A549 (cell line): ENCODE measurements around the gene TGM3. TPM values are rescaled to one million over a fixed set of nuclear protein-coding genes. Genes with fewer than 3 reads are reported as not detected.

ENCODE experiments used
- ATAC-seq, 2 experiments: fragments of 200-7000 bp in 1 of 2; fragments of >200 bp in 1 of 2; cut with Nextera tagmentation in 1 of 2; cut with Tn5 transposase in 1 of 2; 3 replicates each; pipeline versions ENCODE4 v1.8.0 to v1.9.1; 2018 to 2020; ENCODE audit warnings: mild to moderate bottlenecking in 1 of 2, moderate library complexity in 1 of 2
- CTCF ChIA-PET: fragments of 300-600 bp; sonication (Branson Sonifier 250); formaldehyde crosslinking; extraction: SDS; loops from one replicate; lab custom pipeline; 2021; ENCODE audit warnings: antibody characterized with exemption, inconsistent platforms; lab: Yijun Ruan, JAX
- POLR2A ChIA-PET: fragments of 350-600 bp; formaldehyde crosslinking; extraction: SDS; loops from one replicate; lab custom pipeline; 2021; ENCODE audit warnings: antibody characterized with exemption, inconsistent platforms; lab: Yijun Ruan, JAX
- DNase-seq, 2 experiments: peaks; one replicate each; pipeline versions ENCODE4 v3.0.0 to v3.0.0-alpha.2; 2011 to 2016; ENCODE audit warnings: low read depth in 1 of 2, low spot score in 1 of 2
- FAIRE-seq: peaks from 2 replicates; lab custom pipeline; 2011; peaks lifted over from hg19 to GRCh38; lab: Jason Lieb, UNC
- H3K27ac ChIP-seq, 2 experiments: fragments of >200 bp; sonication (Bioruptor Twin); formaldehyde crosslinking; 3 replicates each; pipeline ENCODE4 v1.5.1; 2016 to 2017
- H3K4me1 ChIP-seq: fragments of >200 bp; sonication (Bioruptor Twin); formaldehyde crosslinking; 3 replicates; pipeline ENCODE4 v1.6.1; 2016
- H3K4me2 ChIP-seq: fragments of >200 bp; sonication (Bioruptor Twin); formaldehyde crosslinking; 3 replicates; pipeline ENCODE4 v1.6.1; 2016
- H3K4me3 ChIP-seq: fragments of >200 bp; sonication (Bioruptor Twin); formaldehyde crosslinking; 3 replicates; pipeline ENCODE4 v1.5.1; 2016
- H3K9me3 ChIP-seq: fragments of >200 bp; sonication (Bioruptor Twin); formaldehyde crosslinking; 3 replicates; pipeline ENCODE4 v1.6.1; 2016
- BHLHE40 ChIP-seq: IDR thresholded peaks from 2 replicates; pipeline ENCODE4 v1.6.1; 2012; ENCODE audit warnings: low read depth, low read length, inconsistent platforms
- E2F6 ChIP-seq: IDR thresholded peaks from 2 replicates; pipeline ENCODE4 v1.6.1; 2012; ENCODE audit warnings: low read depth, borderline replicate concordance
- EHF ChIP-seq: fragments of 250-450 bp; sonication (Bioruptor Pico); IDR thresholded peaks from 2 replicates; pipeline ENCODE4 v1.5.0; 2020; ENCODE audit warnings: mild to moderate bottlenecking
- ELK1 ChIP-seq: fragments of 150-350 bp; IDR thresholded peaks from 2 replicates; pipeline ENCODE4 v1.6.1; 2014; ENCODE audit warnings: low read depth, mild to moderate bottlenecking, low read length
- FOXS1 ChIP-seq: fragments of 250-450 bp; sonication (Bioruptor Pico); IDR thresholded peaks from 2 replicates; pipeline ENCODE4 v1.5.0; 2020; ENCODE audit warnings: mild to moderate bottlenecking, moderate library complexity
- GATA3 ChIP-seq: IDR thresholded peaks from 2 replicates; pipeline ENCODE4 v1.6.1; 2012; ENCODE audit warnings: borderline replicate concordance
- HOXA7 ChIP-seq: fragments of 250-450 bp; sonication (Bioruptor Pico); IDR thresholded peaks from 2 replicates; pipeline ENCODE4 v1.5.0; 2020; ENCODE audit warnings: mild to moderate bottlenecking, moderate library complexity
- HOXB5 ChIP-seq: fragments of 250-450 bp; sonication (Bioruptor Pico); IDR thresholded peaks from 2 replicates; pipeline ENCODE4 v1.5.0; 2020; ENCODE audit warnings: mild to moderate bottlenecking, moderate library complexity
- JUN ChIP-seq, 2 experiments: fragments of >200 bp; sonication (Bioruptor Twin); formaldehyde crosslinking; IDR thresholded peaks; 2 replicates in 1 of 2; 3 replicates in 1 of 2; pipeline ENCODE4 v1.6.1; 2016 to 2017
- JUNB ChIP-seq: fragments of >200 bp; sonication (Bioruptor Twin); formaldehyde crosslinking; IDR thresholded peaks from 2 replicates; pipeline ENCODE4 v1.6.1; 2016
- MAFK ChIP-seq: fragments of 450-650 bp; IDR thresholded peaks from 2 replicates; pipeline ENCODE4 v1.6.1; 2014; ENCODE audit not compliant: partially characterized antibody
- MAX ChIP-seq: IDR thresholded peaks from 2 replicates; pipeline ENCODE4 v1.6.1; 2012
- MAZ ChIP-seq: fragments of 150-350 bp; IDR thresholded peaks from 2 replicates; pipeline ENCODE4 v1.6.1; 2014; ENCODE audit warnings: antibody characterized with exemption, low read depth, low read length, borderline replicate concordance
- MYC ChIP-seq: IDR thresholded peaks from 2 replicates; pipeline ENCODE4 v1.6.1; 2012; ENCODE audit warnings: mild to moderate bottlenecking, inconsistent platforms, low read length, improper control_type of control experiment, borderline replicate concordance
- PHF8 ChIP-seq: fragments of 200-600 bp; sonication (generic); IDR thresholded peaks from 2 replicates; pipeline ENCODE4 v1.6.1; 2016; ENCODE audit warnings: low read depth, mild to moderate bottlenecking, antibody characterized with exemption, moderate library complexity, borderline replicate concordance
- POLR2A ChIP-seq: IDR thresholded peaks from 2 replicates; pipeline ENCODE4 v1.6.1; 2012; ENCODE audit warnings: mild to moderate bottlenecking, low read length
- POLR2AphosphoS2 ChIP-seq: conservative IDR thresholded peaks from 2 replicates; pipeline ENCODE4 v1.6.1; 2012; ENCODE audit warnings: low read length, improper control_type of control experiment, inconsistent platforms
- RAD21 ChIP-seq, 2 experiments: fragments of >200 bp in 1 of 2; sonication (Bioruptor Twin) in 1 of 2; formaldehyde crosslinking in 1 of 2; IDR thresholded peaks in 1 of 2; conservative IDR thresholded peaks in 1 of 2; 2 replicates in 1 of 2; 3 replicates in 1 of 2; pipeline ENCODE4 v1.6.1; 2012 to 2018; ENCODE audit warnings: inconsistent platforms in 1 of 2
- RARB ChIP-seq: fragments of 250-450 bp; sonication (Bioruptor Pico); IDR thresholded peaks from 2 replicates; pipeline ENCODE4 v1.8.0; 2021; ENCODE audit warnings: mild to moderate bottlenecking, moderate library complexity
- SMC3 ChIP-seq: fragments of >200 bp; sonication (Bioruptor Twin); formaldehyde crosslinking; IDR thresholded peaks from 3 replicates; pipeline ENCODE4 v1.6.1; 2018; ENCODE audit warnings: inconsistent platforms
- SREBF2 ChIP-seq: fragments of 450-650 bp; IDR thresholded peaks from 2 replicates; pipeline ENCODE4 v1.6.1; 2014; ENCODE audit warnings: mild to moderate bottlenecking, moderate library complexity
- ZC3H11A ChIP-seq: fragments of 450-650 bp; IDR thresholded peaks from 2 replicates; pipeline ENCODE4 v1.6.1; 2014; ENCODE audit warnings: antibody characterized with exemption, mild to moderate bottlenecking
- ZFP36 ChIP-seq: fragments of 450-650 bp; IDR thresholded peaks from 2 replicates; pipeline ENCODE4 v1.6.1; 2014; ENCODE audit warnings: borderline replicate concordance; ENCODE audit not compliant: partially characterized antibody
- WGBS: methylation state at CpG from one replicate; pipeline ENCODE4 v1.1.6; 2017; ENCODE audit errors: missing lambda C conversion rate; 5-methylcytosine and 5-hydroxymethylcytosine counted together
- polyA plus RNA-seq, 4 experiments: library from polyadenylated mRNA; depleted of rRNA in 3 of 4; stranded (reverse); fragments of >200 nt; fragmentation: RNase III in 1 of 4; extraction: RNeasy Plus Mini Kit Qiagen cat#74134 plus additional on column Dnase treatment in 1 of 4; gene quantifications; 2 replicates in 3 of 4; 3 replicates in 1 of 4; pipeline ENCODE4 v1.2.3, GENCODE V29; 2011 to 2017
- TF ChIP-seq, protein P1 (sequence below): fragments of >200 bp; sonication (Bioruptor Twin); formaldehyde crosslinking; IDR thresholded peaks from 3 replicates; pipeline ENCODE4 v1.6.1; 2016
- TF ChIP-seq, protein P2 (sequence below): fragments of 200-600 bp; sonication (generic); IDR thresholded peaks from 2 replicates; pipeline ENCODE4 v1.6.1; 2016; ENCODE audit warnings: antibody characterized with exemption, mild to moderate bottlenecking, moderate library complexity
- TF ChIP-seq, protein P3 (sequence below): fragments of >200 bp; sonication (Bioruptor Twin); formaldehyde crosslinking; IDR thresholded peaks from 3 replicates; pipeline ENCODE4 v1.5.1; 2016
- TF ChIP-seq, protein P4 (sequence below): fragments of >200 bp; sonication (Bioruptor Twin); formaldehyde crosslinking; IDR thresholded peaks from 2 replicates; pipeline ENCODE4 v1.6.1; 2016

TGM3 gene
- polyA plus RNA-seq, 2 of the 4 experiments (the other 2 are of a cell fraction) = 0.03 to 0.14 TPM

GRCh38 chr20:2320813-2321658, 25.2 kb downstream of the TGM3 start:
- no peak for ATAC-seq
- H3K4me1 ChIP-seq = no peaks in the 10 kb centered on the region
- peaks cover 4% of the 10 kb centered on the region; the same call in 1 of the 3 replicates for H3K9me3 ChIP-seq
- no peak overlapping the region for H3K27ac ChIP-seq
- TF ChIP-seq PHF8 (no peak), EHF (CRISPR knock-in tag) (no peak), HOXB5 (no peak), JUNB (no peak), JUN (IDR thresholded peaks at IDR 0.05) (no peak), GATA3 (no peak), BHLHE40 (no peak), POLR2A (no peak), ELK1 (no peak), FOXS1 (CRISPR knock-in tag) (no peak), ZFP36 (no peak), POLR2AphosphoS2 (no peak)
- TF ChIP-seq, protein P1, sequence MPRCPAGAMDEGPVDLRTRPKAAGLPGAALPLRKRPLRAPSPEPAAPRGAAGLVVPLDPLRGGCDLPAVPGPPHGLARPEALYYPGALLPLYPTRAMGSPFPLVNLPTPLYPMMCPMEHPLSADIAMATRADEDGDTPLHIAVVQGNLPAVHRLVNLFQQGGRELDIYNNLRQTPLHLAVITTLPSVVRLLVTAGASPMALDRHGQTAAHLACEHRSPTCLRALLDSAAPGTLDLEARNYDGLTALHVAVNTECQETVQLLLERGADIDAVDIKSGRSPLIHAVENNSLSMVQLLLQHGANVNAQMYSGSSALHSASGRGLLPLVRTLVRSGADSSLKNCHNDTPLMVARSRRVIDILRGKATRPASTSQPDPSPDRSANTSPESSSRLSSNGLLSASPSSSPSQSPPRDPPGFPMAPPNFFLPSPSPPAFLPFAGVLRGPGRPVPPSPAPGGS = no peak
- TF ChIP-seq, protein P2, sequence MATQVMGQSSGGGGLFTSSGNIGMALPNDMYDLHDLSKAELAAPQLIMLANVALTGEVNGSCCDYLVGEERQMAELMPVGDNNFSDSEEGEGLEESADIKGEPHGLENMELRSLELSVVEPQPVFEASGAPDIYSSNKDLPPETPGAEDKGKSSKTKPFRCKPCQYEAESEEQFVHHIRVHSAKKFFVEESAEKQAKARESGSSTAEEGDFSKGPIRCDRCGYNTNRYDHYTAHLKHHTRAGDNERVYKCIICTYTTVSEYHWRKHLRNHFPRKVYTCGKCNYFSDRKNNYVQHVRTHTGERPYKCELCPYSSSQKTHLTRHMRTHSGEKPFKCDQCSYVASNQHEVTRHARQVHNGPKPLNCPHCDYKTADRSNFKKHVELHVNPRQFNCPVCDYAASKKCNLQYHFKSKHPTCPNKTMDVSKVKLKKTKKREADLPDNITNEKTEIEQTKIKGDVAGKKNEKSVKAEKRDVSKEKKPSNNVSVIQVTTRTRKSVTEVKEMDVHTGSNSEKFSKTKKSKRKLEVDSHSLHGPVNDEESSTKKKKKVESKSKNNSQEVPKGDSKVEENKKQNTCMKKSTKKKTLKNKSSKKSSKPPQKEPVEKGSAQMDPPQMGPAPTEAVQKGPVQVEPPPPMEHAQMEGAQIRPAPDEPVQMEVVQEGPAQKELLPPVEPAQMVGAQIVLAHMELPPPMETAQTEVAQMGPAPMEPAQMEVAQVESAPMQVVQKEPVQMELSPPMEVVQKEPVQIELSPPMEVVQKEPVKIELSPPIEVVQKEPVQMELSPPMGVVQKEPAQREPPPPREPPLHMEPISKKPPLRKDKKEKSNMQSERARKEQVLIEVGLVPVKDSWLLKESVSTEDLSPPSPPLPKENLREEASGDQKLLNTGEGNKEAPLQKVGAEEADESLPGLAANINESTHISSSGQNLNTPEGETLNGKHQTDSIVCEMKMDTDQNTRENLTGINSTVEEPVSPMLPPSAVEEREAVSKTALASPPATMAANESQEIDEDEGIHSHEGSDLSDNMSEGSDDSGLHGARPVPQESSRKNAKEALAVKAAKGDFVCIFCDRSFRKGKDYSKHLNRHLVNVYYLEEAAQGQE = no peak
- TF ChIP-seq, protein P3, sequence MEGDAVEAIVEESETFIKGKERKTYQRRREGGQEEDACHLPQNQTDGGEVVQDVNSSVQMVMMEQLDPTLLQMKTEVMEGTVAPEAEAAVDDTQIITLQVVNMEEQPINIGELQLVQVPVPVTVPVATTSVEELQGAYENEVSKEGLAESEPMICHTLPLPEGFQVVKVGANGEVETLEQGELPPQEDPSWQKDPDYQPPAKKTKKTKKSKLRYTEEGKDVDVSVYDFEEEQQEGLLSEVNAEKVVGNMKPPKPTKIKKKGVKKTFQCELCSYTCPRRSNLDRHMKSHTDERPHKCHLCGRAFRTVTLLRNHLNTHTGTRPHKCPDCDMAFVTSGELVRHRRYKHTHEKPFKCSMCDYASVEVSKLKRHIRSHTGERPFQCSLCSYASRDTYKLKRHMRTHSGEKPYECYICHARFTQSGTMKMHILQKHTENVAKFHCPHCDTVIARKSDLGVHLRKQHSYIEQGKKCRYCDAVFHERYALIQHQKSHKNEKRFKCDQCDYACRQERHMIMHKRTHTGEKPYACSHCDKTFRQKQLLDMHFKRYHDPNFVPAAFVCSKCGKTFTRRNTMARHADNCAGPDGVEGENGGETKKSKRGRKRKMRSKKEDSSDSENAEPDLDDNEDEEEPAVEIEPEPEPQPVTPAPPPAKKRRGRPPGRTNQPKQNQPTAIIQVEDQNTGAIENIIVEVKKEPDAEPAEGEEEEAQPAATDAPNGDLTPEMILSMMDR = no peak
- TF ChIP-seq, protein P4, sequence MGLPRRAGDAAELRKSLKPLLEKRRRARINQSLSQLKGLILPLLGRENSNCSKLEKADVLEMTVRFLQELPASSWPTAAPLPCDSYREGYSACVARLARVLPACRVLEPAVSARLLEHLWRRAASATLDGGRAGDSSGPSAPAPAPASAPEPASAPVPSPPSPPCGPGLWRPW = no peak
- TF ChIP-seq, all 56 proteins: peak for 0
- ChIA-PET CTCF (interaction anchor here (1.1 to 2.7 kb wide), 4 partner anchors 12 to 132 kb away, joined by 3 to 9 read pairs (median 6); no protein-coding TSS in a partner anchor), POLR2A (no interaction called here)
- 43% methylated on average over 6 of the region's 6 CpGs for WGBS
- no peak for DNase-seq
- H3K4me2 ChIP-seq = no peak overlapping the region
- H3K4me3 ChIP-seq = no peak overlapping the region
- FAIRE-seq = no peak

GRCh38 chr20:2323051-2323450, 27.2 kb downstream of the TGM3 start:
- ChIA-PET CTCF (interaction anchor here (1.3 kb wide), 1 partner anchor 10 kb away, joined by 3 read pairs; no protein-coding TSS in a partner anchor), POLR2A (no interaction called here)
- no peak for DNase-seq
- no peaks in the 10 kb centered on the region for H3K4me1 ChIP-seq
- ATAC-seq = no peak
- no peak for FAIRE-seq
- TF ChIP-seq POLR2AphosphoS2 = no peak
- TF ChIP-seq MAFK = no peak
- TF ChIP-seq HOXA7 = no peak
- no peak for TF ChIP-seq ZFP36
- TF ChIP-seq SREBF2 = no peak
- TF ChIP-seq, protein P4 = no peak
- TF ChIP-seq ZC3H11A = no peak
- TF ChIP-seq SMC3 = no peak
- TF ChIP-seq RAD21 (conservative IDR thresholded peaks at IDR 0.05 in 1 of 2, IDR thresholded peaks at IDR 0.05 in 1 of 2) = no peak
- no peak for TF ChIP-seq MAZ
- TF ChIP-seq MYC = no peak
- no peak for TF ChIP-seq E2F6
- TF ChIP-seq MAX = no peak
- no peak for TF ChIP-seq RARB (CRISPR knock-in tag)
- H3K4me3 ChIP-seq = no peak overlapping the region
- WGBS = 65% methylated on average over 2 of the region's 2 CpGs
- peaks cover 4% of the 10 kb centered on the region; the same call in 1 of the 3 replicates for H3K9me3 ChIP-seq
- no peak overlapping the region for H3K4me2 ChIP-seq
- H3K27ac ChIP-seq = no peak overlapping the region
